PC-9 (cell line): ENCODE data around the gene KIF5A.

Experiments
- EZH2 ChIP-seq: fragments of 200-600 bp; sonication (generic); IDR thresholded peaks from 2 replicates; pipeline ENCODE4 v1.8.0; 2017; ENCODE audit warnings: antibody characterized with exemption, low read depth
- TF ChIP-seq, protein P1 (sequence below): fragments of 200-600 bp; sonication (generic); conservative IDR thresholded peaks from 2 replicates; pipeline ENCODE4 v1.6.1; 2017; ENCODE audit warnings: mixed run types, antibody characterized with exemption, mild to moderate bottlenecking, moderate library complexity

DNA sequence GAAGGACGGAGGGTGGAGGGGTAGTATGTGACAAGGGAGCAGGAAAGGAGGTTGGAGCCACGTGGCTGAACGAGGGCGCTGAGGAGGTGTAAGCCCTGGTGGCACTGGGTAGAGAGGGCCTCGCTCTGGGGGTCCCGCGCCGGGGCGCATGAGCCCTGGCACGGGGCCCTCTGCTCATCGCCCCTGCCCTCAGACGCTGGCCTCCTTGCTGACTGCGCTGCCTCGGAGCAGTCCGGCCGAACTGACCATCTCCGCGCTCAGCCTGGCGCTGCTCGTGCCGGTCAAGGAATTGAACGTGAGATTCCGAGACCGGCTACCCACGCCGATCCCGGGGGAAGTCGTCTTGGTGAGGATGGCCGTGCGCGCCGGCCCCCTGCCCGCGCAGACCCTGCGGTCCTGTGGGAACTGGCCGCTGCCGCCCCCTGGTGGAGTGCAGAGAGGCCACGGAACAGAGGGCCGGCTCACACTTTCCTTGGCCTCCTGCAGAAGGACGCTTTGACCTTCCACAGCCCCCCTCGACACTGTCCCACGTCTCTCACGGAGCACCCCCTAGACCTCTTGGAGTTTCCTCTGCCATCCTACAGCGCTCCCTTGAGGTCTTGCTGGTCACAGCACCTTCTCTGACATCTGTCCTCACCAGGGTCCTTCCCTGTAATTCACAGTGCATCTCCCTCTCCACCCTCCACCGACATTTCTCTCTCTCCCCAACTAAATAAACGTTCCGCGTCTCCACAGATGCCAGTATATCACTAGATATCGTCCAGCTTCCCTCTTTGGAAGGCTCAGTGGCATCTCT lies 71.9 kb downstream of the KIF5A start:
- TF ChIP-seq, protein P1, sequence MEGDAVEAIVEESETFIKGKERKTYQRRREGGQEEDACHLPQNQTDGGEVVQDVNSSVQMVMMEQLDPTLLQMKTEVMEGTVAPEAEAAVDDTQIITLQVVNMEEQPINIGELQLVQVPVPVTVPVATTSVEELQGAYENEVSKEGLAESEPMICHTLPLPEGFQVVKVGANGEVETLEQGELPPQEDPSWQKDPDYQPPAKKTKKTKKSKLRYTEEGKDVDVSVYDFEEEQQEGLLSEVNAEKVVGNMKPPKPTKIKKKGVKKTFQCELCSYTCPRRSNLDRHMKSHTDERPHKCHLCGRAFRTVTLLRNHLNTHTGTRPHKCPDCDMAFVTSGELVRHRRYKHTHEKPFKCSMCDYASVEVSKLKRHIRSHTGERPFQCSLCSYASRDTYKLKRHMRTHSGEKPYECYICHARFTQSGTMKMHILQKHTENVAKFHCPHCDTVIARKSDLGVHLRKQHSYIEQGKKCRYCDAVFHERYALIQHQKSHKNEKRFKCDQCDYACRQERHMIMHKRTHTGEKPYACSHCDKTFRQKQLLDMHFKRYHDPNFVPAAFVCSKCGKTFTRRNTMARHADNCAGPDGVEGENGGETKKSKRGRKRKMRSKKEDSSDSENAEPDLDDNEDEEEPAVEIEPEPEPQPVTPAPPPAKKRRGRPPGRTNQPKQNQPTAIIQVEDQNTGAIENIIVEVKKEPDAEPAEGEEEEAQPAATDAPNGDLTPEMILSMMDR, result peak; percentile 79
- no peak for TF ChIP-seq EZH2
